Smooth muscle cell of the coronary artery (primary cell): ENCODE data around the gene TICRR. TPM values are rescaled to one million over a fixed set of nuclear protein-coding genes. Genes with fewer than 3 reads are reported as not detected.

Experiments used
- total RNA-seq: library from RNA; depleted of rRNA; stranded (reverse); fragments of >200 nt; gene quantifications from 2 replicates; pipeline ENCODE4 v1.2.3, GENCODE V29; 2014; ENCODE audit warnings: low replicate concordance

Gene TICRR, protein sequence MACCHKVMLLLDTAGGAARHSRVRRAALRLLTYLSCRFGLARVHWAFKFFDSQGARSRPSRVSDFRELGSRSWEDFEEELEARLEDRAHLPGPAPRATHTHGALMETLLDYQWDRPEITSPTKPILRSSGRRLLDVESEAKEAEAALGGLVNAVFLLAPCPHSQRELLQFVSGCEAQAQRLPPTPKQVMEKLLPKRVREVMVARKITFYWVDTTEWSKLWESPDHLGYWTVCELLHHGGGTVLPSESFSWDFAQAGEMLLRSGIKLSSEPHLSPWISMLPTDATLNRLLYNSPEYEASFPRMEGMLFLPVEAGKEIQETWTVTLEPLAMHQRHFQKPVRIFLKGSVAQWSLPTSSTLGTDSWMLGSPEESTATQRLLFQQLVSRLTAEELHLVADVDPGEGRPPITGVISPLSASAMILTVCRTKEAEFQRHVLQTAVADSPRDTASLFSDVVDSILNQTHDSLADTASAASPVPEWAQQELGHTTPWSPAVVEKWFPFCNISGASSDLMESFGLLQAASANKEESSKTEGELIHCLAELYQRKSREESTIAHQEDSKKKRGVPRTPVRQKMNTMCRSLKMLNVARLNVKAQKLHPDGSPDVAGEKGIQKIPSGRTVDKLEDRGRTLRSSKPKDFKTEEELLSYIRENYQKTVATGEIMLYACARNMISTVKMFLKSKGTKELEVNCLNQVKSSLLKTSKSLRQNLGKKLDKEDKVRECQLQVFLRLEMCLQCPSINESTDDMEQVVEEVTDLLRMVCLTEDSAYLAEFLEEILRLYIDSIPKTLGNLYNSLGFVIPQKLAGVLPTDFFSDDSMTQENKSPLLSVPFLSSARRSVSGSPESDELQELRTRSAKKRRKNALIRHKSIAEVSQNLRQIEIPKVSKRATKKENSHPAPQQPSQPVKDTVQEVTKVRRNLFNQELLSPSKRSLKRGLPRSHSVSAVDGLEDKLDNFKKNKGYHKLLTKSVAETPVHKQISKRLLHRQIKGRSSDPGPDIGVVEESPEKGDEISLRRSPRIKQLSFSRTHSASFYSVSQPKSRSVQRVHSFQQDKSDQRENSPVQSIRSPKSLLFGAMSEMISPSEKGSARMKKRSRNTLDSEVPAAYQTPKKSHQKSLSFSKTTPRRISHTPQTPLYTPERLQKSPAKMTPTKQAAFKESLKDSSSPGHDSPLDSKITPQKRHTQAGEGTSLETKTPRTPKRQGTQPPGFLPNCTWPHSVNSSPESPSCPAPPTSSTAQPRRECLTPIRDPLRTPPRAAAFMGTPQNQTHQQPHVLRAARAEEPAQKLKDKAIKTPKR (N-terminal part only)
- total RNA-seq = 0.35 and 1.1 TPM in 2 replicates

DNA sequence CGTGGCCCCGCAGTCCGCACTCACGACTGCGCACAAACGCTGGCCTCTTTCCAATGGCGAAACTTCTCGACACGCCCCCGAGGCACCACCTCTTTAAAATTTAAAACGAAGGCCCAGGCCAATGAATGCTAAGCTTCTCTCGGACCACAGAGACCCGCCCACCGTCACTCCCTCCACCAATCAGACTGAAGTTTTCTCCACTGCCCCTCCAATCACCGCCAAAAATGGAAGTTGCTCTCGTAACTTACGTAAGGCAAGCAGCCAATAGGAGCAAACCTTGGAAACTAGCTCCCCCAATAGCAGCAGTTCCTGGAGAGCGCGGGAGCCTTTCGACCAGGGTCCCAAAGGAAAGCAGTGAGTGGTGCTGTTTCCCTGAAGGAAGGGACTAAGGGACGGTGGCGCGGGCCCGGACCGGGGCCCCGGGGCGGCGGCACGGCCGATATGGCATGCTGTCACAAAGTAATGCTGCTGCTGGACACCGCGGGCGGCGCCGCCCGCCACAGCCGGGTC lies at the start of gene TICRR:
TSS of gene TICRR (plus strand) at position 324 of the 510 bp plus-strand sequence. CDS start at position 442, 118 bp downstream.

DNA sequence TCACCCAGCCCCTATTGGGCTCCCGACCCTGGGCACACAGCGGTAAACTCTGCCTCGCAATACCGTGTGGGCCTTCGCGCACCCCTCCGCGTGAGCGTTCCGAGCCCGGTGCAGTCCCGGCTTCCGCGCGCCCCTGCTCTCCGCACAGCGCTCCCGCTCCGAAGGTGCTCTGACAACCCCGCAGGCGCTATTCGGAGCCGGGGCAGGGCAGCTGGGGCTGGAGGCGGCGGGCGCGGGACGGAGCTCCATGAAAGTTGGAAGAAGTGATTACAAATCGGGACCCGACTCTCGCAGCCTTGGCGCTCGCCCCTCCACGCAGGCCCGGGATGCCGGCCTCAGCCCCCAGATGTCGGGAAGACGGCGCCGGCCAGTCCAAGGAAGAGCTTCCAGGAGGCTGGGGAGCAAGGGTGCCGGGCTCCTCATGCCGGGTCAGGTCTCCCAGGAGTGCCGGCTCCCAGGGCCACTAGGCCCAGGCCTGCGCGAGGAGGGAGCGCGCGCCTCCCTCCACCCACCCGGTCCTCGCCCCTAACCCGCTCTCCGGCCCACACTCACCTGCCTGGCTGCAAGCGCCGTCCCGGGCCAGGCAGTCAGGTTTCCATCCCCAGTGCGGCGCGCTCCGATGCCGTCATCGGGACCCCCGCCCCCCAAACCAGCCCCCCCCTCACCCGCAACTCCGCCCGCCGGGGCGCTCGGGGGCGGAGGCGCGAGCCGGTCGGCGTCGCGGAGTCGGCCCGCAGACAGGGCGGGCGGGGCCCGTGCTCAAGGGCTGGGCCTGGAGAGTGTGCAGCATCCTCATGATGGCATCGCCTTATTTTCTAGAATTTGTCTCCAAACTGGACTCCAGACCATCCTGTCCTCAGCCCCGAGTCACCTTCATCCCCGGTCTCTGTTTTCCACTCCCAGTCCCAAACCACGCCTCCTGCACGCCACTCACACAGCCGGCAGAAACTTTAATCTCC lies 79.9 kb downstream of the TICRR start, which contains the start of gene KIF7:
TSS of gene KIF7 (minus strand) at position 621 of the 959 bp plus-strand sequence. CDS start 2,537 bp downstream, outside the sequence.

Other genes with a start within 250 kb of the TICRR start
- 49.5 and 69.8 TPM in 2 replicates for gene POLG, start 240.6 kb upstream of the TICRR start, total RNA-seq
- gene RHCG, start 78.9 kb upstream of the TICRR start, total RNA-seq = 0.12 TPM in 1 of 2 replicates, not detected in the other
- gene KIF7, start 80.0 kb downstream of the TICRR start, total RNA-seq = 10.7 and 13.2 TPM in 2 replicates
- under 0.01 and 0.15 TPM in 2 replicates for gene PLIN1, start 103.9 kb downstream of the TICRR start, total RNA-seq
- gene PEX11A, start 115.3 kb downstream of the TICRR start, total RNA-seq = 5.0 and 13.5 TPM in 2 replicates
- gene WDR93, start 115.3 kb downstream of the TICRR start, total RNA-seq = 0.23 TPM in 1 of 2 replicates, not detected in the other
- gene MESP1, start 175.8 kb downstream of the TICRR start, total RNA-seq = 0.15 TPM in 1 of 2 replicates, not detected in the other
- gene MESP2, start 200.9 kb downstream of the TICRR start, total RNA-seq = 0.15 and 1.6 TPM in 2 replicates
- gene ANPEP, start 239.4 kb downstream of the TICRR start, total RNA-seq = 4.7 and 35.3 TPM in 2 replicates